Calu3 (cell line): ENCODE results near the gene MYO10. TPM values are rescaled to one million over a fixed set of nuclear protein-coding genes. Genes with fewer than 3 reads are reported as not detected.

Experiments
- BruUV-seq: library from RNA; stranded (reverse); fragments of 400-500 nt; replicated peaks from 2 replicates; lab custom pipeline; 2021; lab: Mats Ljungman, UMichigan
- CTCF ChIA-PET: fragments of 300-600 bp; sonication (Branson Sonifier 250); formaldehyde crosslinking; loops from one replicate; lab custom pipeline; 2022; ENCODE audit warnings: antibody characterized with exemption; lab: Charles Lee
- DNase-seq: peaks from one replicate; pipeline ENCODE4 v3.0.0; 2022
- H3K27ac Mint-ChIP-seq: one replicate; pipeline ENCODE4 v1.8.0; 2022; ENCODE audit warnings: mixed read lengths; ENCODE audit not compliant: unreplicated experiment
- H3K27me3 Mint-ChIP-seq: one replicate; pipeline ENCODE4 v1.8.0; 2022; ENCODE audit warnings: mixed read lengths; ENCODE audit not compliant: unreplicated experiment
- H3K36me3 Mint-ChIP-seq: one replicate; pipeline ENCODE4 v1.8.0; 2022; ENCODE audit warnings: mild to moderate bottlenecking, moderate library complexity, mixed read lengths; ENCODE audit not compliant: insufficient read depth, unreplicated experiment
- H3K4me1 Mint-ChIP-seq: one replicate; pipeline ENCODE4 v1.8.0; 2022; ENCODE audit warnings: mild to moderate bottlenecking, low read depth, mixed read lengths; ENCODE audit not compliant: unreplicated experiment
- H3K4me3 Mint-ChIP-seq: one replicate; pipeline ENCODE4 v1.8.0; 2022; ENCODE audit warnings: mild to moderate bottlenecking, low read depth, moderate library complexity, mixed read lengths; ENCODE audit not compliant: unreplicated experiment
- H3K9me3 Mint-ChIP-seq: one replicate; pipeline ENCODE4 v1.8.0; 2022; ENCODE audit warnings: low read depth, mixed read lengths; ENCODE audit not compliant: unreplicated experiment
- intact Hi-C: fragments of 100-400 bp; cut with micrococcal nuclease; formaldehyde crosslinking; loops from one replicate; pipeline ENCODE4 v1.10.0; 2022; ENCODE audit not compliant: unreplicated experiment
- total RNA-seq: library from RNA; stranded (reverse); gene quantifications from 2 replicates; pipeline ENCODE4 v1.2.3, GENCODE V29; 2022
- TF ChIP-seq, protein P1 (sequence below): fragments of 200-600 bp; IDR thresholded peaks from one replicate; pipeline ENCODE4 v1.8.0; 2022; ENCODE audit warnings: antibody characterized with exemption; ENCODE audit not compliant: unreplicated experiment

The MYO10 gene
- total RNA-seq, 1 experiment from 2014 or later = 101 TPM

- Mint-ChIP-seq H3K9me3 (no peaks in the 10 kb centered on the region), H3K27ac (no peak overlapping the region), H3K36me3 (peaks cover 20% of the 10 kb centered on the region), H3K27me3 (no peaks in the 10 kb centered on the region), H3K4me1 (peaks cover 27% of the 10 kb centered on the region), H3K4me3 (no peak overlapping the region)
- TF ChIP-seq, protein P1, sequence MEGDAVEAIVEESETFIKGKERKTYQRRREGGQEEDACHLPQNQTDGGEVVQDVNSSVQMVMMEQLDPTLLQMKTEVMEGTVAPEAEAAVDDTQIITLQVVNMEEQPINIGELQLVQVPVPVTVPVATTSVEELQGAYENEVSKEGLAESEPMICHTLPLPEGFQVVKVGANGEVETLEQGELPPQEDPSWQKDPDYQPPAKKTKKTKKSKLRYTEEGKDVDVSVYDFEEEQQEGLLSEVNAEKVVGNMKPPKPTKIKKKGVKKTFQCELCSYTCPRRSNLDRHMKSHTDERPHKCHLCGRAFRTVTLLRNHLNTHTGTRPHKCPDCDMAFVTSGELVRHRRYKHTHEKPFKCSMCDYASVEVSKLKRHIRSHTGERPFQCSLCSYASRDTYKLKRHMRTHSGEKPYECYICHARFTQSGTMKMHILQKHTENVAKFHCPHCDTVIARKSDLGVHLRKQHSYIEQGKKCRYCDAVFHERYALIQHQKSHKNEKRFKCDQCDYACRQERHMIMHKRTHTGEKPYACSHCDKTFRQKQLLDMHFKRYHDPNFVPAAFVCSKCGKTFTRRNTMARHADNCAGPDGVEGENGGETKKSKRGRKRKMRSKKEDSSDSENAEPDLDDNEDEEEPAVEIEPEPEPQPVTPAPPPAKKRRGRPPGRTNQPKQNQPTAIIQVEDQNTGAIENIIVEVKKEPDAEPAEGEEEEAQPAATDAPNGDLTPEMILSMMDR = no peak
- no TSS peak for BruUV-seq
- intact Hi-C loops = no loop called here
- CTCF ChIA-PET = no interaction called here
- no peak for DNase-seq
Measured at GRCh38 chr5:16929347-16929746, 6.7 kb downstream of the MYO10 start.

- Mint-ChIP-seq H3K4me1 (peaks cover 40% of the 10 kb centered on the region), H3K4me3 (no peak overlapping the region)
Measured at GRCh38 chr5:16927613-16928012, 8.5 kb downstream of the MYO10 start.

DNA sequence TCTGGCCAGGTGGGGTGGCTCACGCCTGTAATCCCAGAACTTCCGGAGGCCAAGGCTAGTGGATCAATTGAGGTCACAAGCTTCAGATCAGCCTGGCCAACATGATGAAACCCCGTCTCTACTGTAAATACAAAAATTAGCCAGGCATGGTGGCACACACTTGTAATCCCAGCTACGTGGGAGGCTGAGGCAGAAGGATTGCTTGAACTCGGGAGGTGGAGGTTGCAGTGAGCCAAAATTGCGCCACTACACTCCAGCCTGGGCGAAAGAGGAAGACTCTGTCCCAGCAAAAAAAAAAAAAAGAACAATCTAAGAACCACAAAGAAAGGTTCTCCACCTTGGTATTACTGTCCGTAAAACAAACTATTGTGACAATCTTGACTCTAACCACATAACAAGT is 9.7 kb downstream of the MYO10 start:
- Mint-ChIP-seq H3K36me3 (peaks cover 7% of the 10 kb centered on the region), H3K4me3 (no peak overlapping the region), H3K27me3 (no peaks in the 10 kb centered on the region), H3K4me1 (peaks cover 38% of the 10 kb centered on the region), H3K27ac (no peak overlapping the region), H3K9me3 (no peaks in the 10 kb centered on the region)
- no peak for DNase-seq
- BruUV-seq = no TSS peak
- TF ChIP-seq, protein P1 = no peak
- intact Hi-C loops = no loop called here
- CTCF ChIA-PET = interaction anchor here (0.6 kb wide), 1 partner anchor 126 kb away, joined by 5 read pairs; no protein-coding TSS in a partner anchor

More at GRCh38 chr5:16927613-16928012, 8.5 kb downstream of the MYO10 start:
- H3K36me3 Mint-ChIP-seq = peaks cover 7% of the 10 kb centered on the region
- H3K27ac Mint-ChIP-seq = no peak overlapping the region
- no TSS peak for BruUV-seq
- no peaks in the 10 kb centered on the region for H3K9me3 Mint-ChIP-seq
- intact Hi-C loops = no loop called here
- H3K27me3 Mint-ChIP-seq = no peaks in the 10 kb centered on the region
- no peak for DNase-seq
- TF ChIP-seq, protein P1 = no peak
- CTCF ChIA-PET = interaction anchor here (0.6 kb wide), 1 partner anchor 20 kb away, joined by 3 read pairs; no protein-coding TSS in a partner anchor

DNA sequence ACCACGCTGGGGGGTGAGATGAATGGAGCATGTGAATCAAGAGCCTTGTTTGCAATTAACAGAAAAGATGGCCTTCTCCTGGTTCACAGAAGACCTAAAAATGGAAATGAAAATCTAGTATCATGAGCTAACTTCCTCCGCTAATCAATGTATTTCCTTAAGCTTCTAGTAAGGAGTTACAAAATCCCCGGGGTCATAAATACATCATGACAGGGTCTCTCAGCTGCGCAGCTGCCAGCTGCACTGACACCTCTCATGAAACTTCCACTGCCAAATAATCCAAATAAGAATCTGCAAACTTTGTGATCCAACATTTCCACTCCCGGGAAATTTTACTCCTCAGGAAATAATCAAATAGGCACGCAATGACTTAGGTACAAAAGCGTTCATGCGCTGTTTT is 11.9 kb downstream of the MYO10 start:
- H3K27me3 Mint-ChIP-seq = no peaks in the 10 kb centered on the region
- DNase-seq = no peak
- CTCF ChIA-PET = interaction anchor here (0.7 kb wide), 1 partner anchor 63 kb away, joined by 3 read pairs; no protein-coding TSS in a partner anchor
- no peaks in the 10 kb centered on the region for H3K9me3 Mint-ChIP-seq
- BruUV-seq = no TSS peak
- H3K27ac Mint-ChIP-seq = no peak overlapping the region
- peaks cover 10% of the 10 kb centered on the region for H3K36me3 Mint-ChIP-seq
- intact Hi-C loops = no loop called here
- no peak overlapping the region for H3K4me3 Mint-ChIP-seq
- H3K4me1 Mint-ChIP-seq = peaks cover 28% of the 10 kb centered on the region
- TF ChIP-seq, protein P1 = no peak
